ENCODE measurements around the gene IQSEC2. TPM values are rescaled to one million over a fixed set of nuclear protein-coding genes. Genes with fewer than 3 reads are reported as not detected.
A peak's percentile ranks its signal among the peaks of the same experiment; 100 is the strongest.

IQSEC2 gene
- total and polyA plus RNA-seq, 11 donors: 7.7 to 16.4 (median 12.6) TPM

GRCh38 chrX:53265771-53266574 lies 15.4 kb downstream of the IQSEC2 start:
- Histone ChIP-seq H3K27ac (peak overlapping the region in 1 of 12 donors; percentile 30), H3K27me3 (peaks cover 0 to 33% (median 0%) of the 10 kb centered on the region in 9 donors), H3K9me3 (no peaks in the 10 kb centered on the region), H3K4me3 (no peak overlapping the region), H3K36me3 (no peaks in the 10 kb centered on the region), H3K4me1 (peaks cover 0 to 49% (median 0%) of the 10 kb centered on the region in 12 donors)
- WGBS, 4 donors: 73 to 82% (median 76%) methylated on average over 8 of the region's 8 CpGs
- intact Hi-C loops (cut with DNase I): no loop called here
- ATAC-seq (no peak), DNase-seq (no peak)
- no peak for TF ChIP-seq POLR2A (IDR thresholded peaks at IDR 0.05)
- TF ChIP-seq CTCF (IDR thresholded peaks at IDR 0.05): no peak

- Histone ChIP-seq H3K27me3 (peaks cover 0 to 35% (median 0%) of the 10 kb centered on the region in 9 donors), H3K27ac (no peak overlapping the region), H3K36me3 (no peaks in the 10 kb centered on the region), H3K4me1 (peaks cover 0 to 49% (median 0%) of the 10 kb centered on the region in 12 donors), H3K4me3 (no peak overlapping the region), H3K9me3 (no peaks in the 10 kb centered on the region)
- intact Hi-C loops (cut with DNase I): no loop called here
- 72 to 85% (median 79%) methylated on average over 11 of the region's 11 CpGs for WGBS, 4 donors
- TF ChIP-seq CTCF (IDR thresholded peaks at IDR 0.05) (no peak), POLR2A (IDR thresholded peaks at IDR 0.05) (no peak)
- ATAC-seq: no peak
- no peak for DNase-seq
Observed at GRCh38 chrX:53263597-53264094, 17.7 kb downstream of the IQSEC2 start.

- DNase-seq: no peak
- Histone ChIP-seq H3K36me3 (no peaks in the 10 kb centered on the region), H3K4me3 (no peak overlapping the region), H3K27ac (no peak overlapping the region), H3K9me3 (no peaks in the 10 kb centered on the region), H3K27me3 (peaks cover 0 to 28% (median 0%) of the 10 kb centered on the region in 9 donors), H3K4me1 (peaks cover 0 to 49% (median 0%) of the 10 kb centered on the region in 12 donors)
- TF ChIP-seq CTCF (IDR thresholded peaks at IDR 0.05) (no peak), POLR2A (IDR thresholded peaks at IDR 0.05) (no peak)
- WGBS, 4 donors: 62 to 72% (median 68%) methylated on average over 8 of the region's 8 CpGs
- intact Hi-C loops (cut with DNase I): no loop called here
- peak in 2 of 4 donors; percentile 23 to 39 for ATAC-seq
Observed at GRCh38 chrX:53262918-53263394, 18.4 kb downstream of the IQSEC2 start.

GRCh38 chrX:53262189-53262917 lies 19.0 kb downstream of the IQSEC2 start:
- DNase-seq: no peak
- peaks cover 0 to 33% (median 0%) of the 10 kb centered on the region in 9 donors for H3K27me3 ChIP-seq
- WGBS, 4 donors: 71 to 84% (median 76%) methylated on average over 7 of the region's 7 CpGs
- no peak overlapping the region for H3K4me3 ChIP-seq
- no peak overlapping the region for H3K27ac ChIP-seq
- TF ChIP-seq POLR2A (IDR thresholded peaks at IDR 0.05) (no peak), CTCF (IDR thresholded peaks at IDR 0.05) (no peak)
- peaks cover 0 to 47% (median 0%) of the 10 kb centered on the region in 12 donors for H3K4me1 ChIP-seq
- no peaks in the 10 kb centered on the region for H3K36me3 ChIP-seq
- intact Hi-C loops (cut with DNase I): no loop called here
- no peaks in the 10 kb centered on the region for H3K9me3 ChIP-seq
- ATAC-seq: no peak

Measured in heart left ventricle (tissue), 16 donors.